Activated CD4-positive, CD25-positive, alpha-beta regulatory T cell (primary cell): ENCODE data around the gene RCBTB2.

Experiments
- DNase-seq, 4 experiments: peaks; one replicate each; lab custom pipeline; 2025; lab: John Stamatoyannopoulos, UW

RCBTB2 gene

GRCh38 chr13:48448959-48449614, 83.8 kb downstream of the RCBTB2 start:
- no peak for DNase-seq

GRCh38 chr13:48448285-48448958, 84.5 kb downstream of the RCBTB2 start:
- DNase-seq: no peak

DNA sequence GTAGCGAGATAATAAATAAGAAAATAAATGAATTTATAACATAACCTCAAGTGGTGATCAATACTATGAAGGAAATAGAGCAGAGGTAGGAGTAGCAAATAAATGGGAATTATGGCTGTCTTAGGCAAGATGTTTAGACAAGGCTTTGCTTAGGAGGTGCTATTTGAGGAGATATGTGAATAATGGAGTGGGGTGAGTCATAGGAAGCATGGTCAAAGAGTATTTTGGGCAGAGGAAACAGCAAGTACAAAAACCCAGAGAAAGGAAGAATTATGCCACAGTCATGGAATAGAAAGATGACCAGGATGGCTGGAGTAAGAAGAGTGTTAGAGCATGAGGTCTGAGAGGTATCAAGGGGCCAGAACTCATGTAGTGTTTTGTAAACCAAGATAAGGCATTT, 86.4 kb downstream of the RCBTB2 start:
- no peak for DNase-seq

DNA sequence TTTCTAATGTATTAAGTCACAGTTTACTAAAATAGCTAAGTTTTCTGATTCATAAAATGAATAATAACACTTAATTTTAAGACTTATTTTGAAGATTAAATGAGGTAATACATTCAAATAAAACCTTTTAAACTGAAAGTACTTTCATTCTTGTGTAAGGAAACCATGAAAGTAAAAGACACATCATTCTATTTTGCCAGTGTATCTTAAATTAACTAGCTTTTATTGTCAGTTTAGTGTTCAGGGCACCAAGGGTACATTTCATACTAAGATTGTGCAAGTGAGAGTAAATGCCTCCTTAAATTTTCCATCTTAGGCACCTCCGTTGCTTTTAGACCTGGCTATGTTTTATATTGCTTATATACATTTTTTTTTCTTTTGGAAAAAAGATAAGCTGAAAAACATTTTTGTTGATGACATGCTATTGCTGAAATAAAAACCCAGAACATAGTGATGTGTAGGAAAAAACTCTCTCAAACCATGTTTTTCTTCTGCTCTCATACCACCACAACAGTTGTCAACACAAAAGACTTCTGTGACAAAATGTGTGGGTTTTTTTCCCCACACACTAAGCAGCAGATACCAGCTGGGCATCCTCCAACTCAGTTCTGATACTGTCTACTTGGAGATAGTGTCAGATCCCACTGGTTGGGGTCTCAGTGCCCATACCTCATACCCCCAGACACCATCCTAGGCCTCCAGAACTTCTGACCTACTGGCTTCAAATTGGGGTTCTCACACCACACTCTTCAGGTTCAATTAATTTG, 89.3 kb downstream of the RCBTB2 start:
- no peak for DNase-seq
